SK-N-SH (cell line): ENCODE data around the gene SEPTIN12. TPM values are rescaled to one million over a fixed set of nuclear protein-coding genes. Genes with fewer than 3 reads are reported as not detected.

ENCODE experiments used
- CTCF ChIA-PET: fragments of 300-600, 350-600 bp; formaldehyde crosslinking; extraction: SDS; loops from one replicate; lab custom pipeline; 2021; lab: Yijun Ruan, JAX
- POLR2A ChIA-PET: fragments of 350-600 bp; sonication (Branson Sonifier 250); formaldehyde crosslinking; extraction: SDS; loops from one replicate; lab custom pipeline; 2020; ENCODE audit warnings: antibody characterized with exemption, inconsistent platforms; lab: Yijun Ruan, JAX
- DNase-seq: peaks from one replicate; pipeline ENCODE4 v3.0.0; 2012
- H2AFZ ChIP-seq: fragments of 200-600 bp; sonication (generic); 2 replicates; pipeline ENCODE4 v1.8.1; 2016; ENCODE audit warnings: antibody characterized with exemption, mild to moderate bottlenecking, low read depth
- H3F3A ChIP-seq: fragments of 200-600 bp; sonication (generic); replicated peaks from 2 replicates; pipeline ENCODE3; 2016; ENCODE audit warnings: antibody characterized with exemption, mild to moderate bottlenecking; ENCODE audit not compliant: insufficient read depth
- H3K27ac ChIP-seq, 2 experiments: fragments of 200-500 bp in 1 of 2; fragments of 200-600 bp in 1 of 2; sonication (Bioruptor generic) in 1 of 2; sonication (generic), shearing (Covaris generic) in 1 of 2; 2 replicates each; pipeline versions ENCODE4 v1.5.1 to v1.6.1; 2014 to 2016; ENCODE audit warnings: low read depth in 2 of 2, inconsistent platforms in 1 of 2, low read length in 1 of 2, mild to moderate bottlenecking in 1 of 2, mixed read lengths in 1 of 2
- H3K27me3 ChIP-seq: fragments of 200-600 bp; sonication (generic), shearing (Covaris generic); 2 replicates; pipeline ENCODE4 v1.6.1; 2016; ENCODE audit warnings: mixed run types; ENCODE audit not compliant: insufficient read depth
- H3K36me3 ChIP-seq, 2 experiments: fragments of 200-500 bp in 1 of 2; fragments of 200-600 bp in 1 of 2; sonication (Bioruptor generic) in 1 of 2; sonication (generic) in 1 of 2; replicated peaks in 1 of 2; 2 replicates each; pipeline versions ENCODE3 to v1.5.1; 2014 to 2016; ENCODE audit warnings: low read length in 1 of 2, mild to moderate bottlenecking in 1 of 2; ENCODE audit not compliant: insufficient read depth in 2 of 2, control insufficient read depth in 1 of 2
- H3K4me1 ChIP-seq, 2 experiments: fragments of 200-500 bp in 1 of 2; fragments of 200-600 bp in 1 of 2; sonication (Bioruptor generic) in 1 of 2; sonication (generic), shearing (Covaris generic) in 1 of 2; 2 replicates each; pipeline versions ENCODE4 v1.5.1 to v1.6.1; 2014 to 2016; ENCODE audit warnings: low read depth in 1 of 2, low read length in 1 of 2, mixed run types in 1 of 2; ENCODE audit not compliant: insufficient read depth in 2 of 2, control insufficient read depth in 1 of 2
- H3K4me2 ChIP-seq: fragments of 200-600 bp; sonication (generic), shearing (Covaris generic); 2 replicates; pipeline ENCODE4 v1.6.1; 2017; ENCODE audit warnings: mixed run types
- H3K4me3 ChIP-seq, 2 experiments: fragments of 200-500 bp in 1 of 2; fragments of 200-600 bp in 1 of 2; sonication (Bioruptor generic) in 1 of 2; sonication (generic), shearing (Covaris generic) in 1 of 2; 2 replicates each; pipeline versions ENCODE4 v1.5.1 to v1.8.1; 2014 to 2016; ENCODE audit warnings: low read depth in 2 of 2, inconsistent platforms in 1 of 2, low read length in 1 of 2, mild to moderate bottlenecking in 1 of 2, mixed read lengths in 1 of 2, moderate library complexity in 1 of 2
- H3K79me2 ChIP-seq: fragments of 200-600 bp; sonication (generic); 2 replicates; pipeline ENCODE4 v1.8.1; 2017; ENCODE audit warnings: mild to moderate bottlenecking; ENCODE audit not compliant: insufficient read depth
- H3K9ac ChIP-seq: fragments of 200-600 bp; sonication (generic); 2 replicates; pipeline ENCODE4 v1.6.1; 2017; ENCODE audit warnings: mixed run types
- H3K9me2 ChIP-seq: fragments of 200-600 bp; sonication (generic); 2 replicates; pipeline ENCODE4 v1.6.1; 2017; ENCODE audit warnings: mixed run types
- H3K9me3 ChIP-seq: fragments of 200-600 bp; sonication (generic); 2 replicates; pipeline ENCODE4 v1.6.1; 2017; ENCODE audit warnings: mixed run types, mild to moderate bottlenecking, moderate library complexity
- H4K20me1 ChIP-seq: fragments of 200-600 bp; sonication (generic); 2 replicates; pipeline ENCODE4 v1.6.1; 2017; ENCODE audit warnings: mild to moderate bottlenecking, mixed run types; ENCODE audit not compliant: insufficient read depth
- ELF1 ChIP-seq: IDR thresholded peaks from 2 replicates; pipeline ENCODE4 v1.4.0; 2012
- EZH2phosphoT487 ChIP-seq: fragments of 200-600 bp; sonication (generic); IDR thresholded peaks from 2 replicates; pipeline ENCODE4 v1.6.1; 2017; ENCODE audit warnings: low read depth, mixed run types, mild to moderate bottlenecking, antibody characterized with exemption, moderate library complexity, borderline replicate concordance
- FOSL2 ChIP-seq: IDR thresholded peaks from 2 replicates; pipeline ENCODE4 v1.4.0; 2012; ENCODE audit warnings: low read depth, mild to moderate bottlenecking, moderate library complexity, borderline replicate concordance
- NFIC ChIP-seq: IDR thresholded peaks from 2 replicates; pipeline ENCODE4 v1.4.0; 2012; ENCODE audit warnings: borderline replicate concordance
- RAD21 ChIP-seq: IDR thresholded peaks from 2 replicates; pipeline ENCODE4 v1.6.1; 2012; ENCODE audit warnings: mild to moderate bottlenecking, low read length
- SIN3A ChIP-seq: IDR thresholded peaks from 2 replicates; pipeline ENCODE4 v1.6.1; 2012; ENCODE audit warnings: low read depth, mild to moderate bottlenecking, low read length, moderate library complexity, borderline replicate concordance
- TAF1 ChIP-seq: IDR thresholded peaks from 2 replicates; pipeline ENCODE4 v1.6.1; 2012; ENCODE audit warnings: low read depth, mild to moderate bottlenecking, low read length, moderate library complexity, borderline replicate concordance
- TEAD4 ChIP-seq: IDR thresholded peaks from 2 replicates; pipeline ENCODE4 v1.4.0; 2012; ENCODE audit warnings: mild to moderate bottlenecking, borderline replicate concordance; ENCODE audit not compliant: insufficient read depth
- WGBS: methylation state at CpG from one replicate; pipeline ENCODE4 v1.1.6; 2017; ENCODE audit warnings: low lambda C conversion rate; 5-methylcytosine and 5-hydroxymethylcytosine counted together
- polyA plus RNA-seq, 3 experiments: library from polyadenylated mRNA; depleted of rRNA; stranded (reverse); fragments of >200 nt; gene quantifications; 2 replicates each; pipeline ENCODE4 v1.2.3, GENCODE V29; 2012
- TF ChIP-seq, protein P1 (sequence below): IDR thresholded peaks from 2 replicates; pipeline ENCODE4 v1.4.0; 2012; ENCODE audit warnings: low read depth
- TF ChIP-seq, protein P2 (sequence below): IDR thresholded peaks from 2 replicates; pipeline ENCODE4 v1.4.0; 2012; ENCODE audit warnings: low read depth, borderline replicate concordance
- TF ChIP-seq, protein P3 (sequence below): fragments of 200-600 bp; sonication (generic); IDR thresholded peaks from 2 replicates; pipeline ENCODE4 v1.6.1; 2017; ENCODE audit warnings: antibody characterized with exemption, mild to moderate bottlenecking, moderate library complexity
- TF ChIP-seq, protein P4 (sequence below): IDR thresholded peaks from 2 replicates; pipeline ENCODE4 v1.6.1; 2012; ENCODE audit warnings: mild to moderate bottlenecking, low read depth, low read length, moderate library complexity

Gene SEPTIN12
- polyA plus RNA-seq, 1 of the 3 experiments (the other 2 are of a cell fraction) = 0.07 TPM

DNA sequence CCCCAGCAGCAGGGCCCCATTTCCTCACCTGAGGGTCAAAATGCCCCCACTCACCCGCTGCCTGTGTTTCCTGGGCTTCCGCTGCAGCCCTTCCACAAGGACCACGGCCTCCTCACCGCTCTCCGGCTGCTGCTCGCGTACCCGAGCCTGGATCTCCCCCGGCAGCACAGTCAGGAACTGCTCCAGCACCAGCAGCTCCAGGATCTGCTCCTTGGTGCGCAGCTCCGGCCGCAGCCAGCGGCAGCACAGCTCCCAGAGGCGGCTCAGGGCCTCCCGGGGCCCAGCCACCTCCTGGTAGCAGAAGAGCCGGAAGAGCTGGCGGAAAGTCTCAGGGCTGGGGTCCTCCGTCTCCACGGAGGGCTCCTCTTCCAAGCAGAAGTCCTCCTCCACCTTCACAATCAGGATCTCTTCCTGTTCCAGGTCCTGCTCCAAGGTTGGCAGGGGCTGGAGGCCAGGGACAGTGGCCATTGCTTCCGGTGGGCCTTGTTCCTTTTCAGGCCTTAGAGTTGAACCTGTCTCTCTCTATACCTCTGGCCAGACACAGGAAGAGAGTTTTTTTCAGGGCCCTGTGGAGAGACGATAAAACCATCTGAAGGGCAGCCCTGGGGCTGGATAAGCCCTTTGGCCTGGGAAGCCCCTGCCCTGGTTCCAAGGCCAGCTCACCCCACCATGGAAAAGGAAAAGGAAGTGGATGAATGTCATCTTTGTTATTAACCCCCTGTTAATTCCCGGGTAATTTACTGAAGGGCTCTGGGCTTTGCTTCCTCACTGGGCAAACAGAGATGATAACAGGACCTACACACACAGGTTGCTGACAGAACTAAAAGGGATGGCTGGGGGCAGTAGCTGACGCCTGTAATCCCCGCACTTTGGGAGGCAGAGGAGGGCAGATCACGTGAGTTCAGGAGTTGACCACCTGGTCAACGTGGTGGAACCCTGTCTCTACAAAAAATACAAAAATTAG lies 22.4 kb downstream of the SEPTIN12 start:
- no peaks in the 10 kb centered on the region for H4K20me1 ChIP-seq
- DNase-seq = no peak
- peak overlapping the region; percentile 71 to 94 for H3K4me3 ChIP-seq
- peak overlapping the region in 1 of 2 experiments; percentile 61; a peak in 1 of 4 replicates for H3K27ac ChIP-seq
- CTCF ChIA-PET = no interaction called here
- POLR2A ChIA-PET = interaction anchor here (1.3 kb wide), 1 partner anchor 10 kb away, joined by 4 read pairs; no protein-coding TSS in a partner anchor
- peaks cover 40% of the 10 kb centered on the region for H3K79me2 ChIP-seq
- H3K4me1 ChIP-seq = peaks cover 5 to 18% of the 10 kb centered on the region in 2 experiments; a peak in 2 of 4 replicates
- H3K36me3 ChIP-seq = peaks cover 5 to 25% of the 10 kb centered on the region in 2 experiments
- peaks cover 6% of the 10 kb centered on the region for H3F3A ChIP-seq
- peak overlapping the region; percentile 97 for H3K9ac ChIP-seq
- H3K4me2 ChIP-seq = peak overlapping the region; percentile 84
- H3K27me3 ChIP-seq = no peaks in the 10 kb centered on the region
- WGBS = 69% methylated on average over 19 of the region's 26 CpGs
- no peaks in the 10 kb centered on the region for H3K9me2 ChIP-seq
- no peak overlapping the region for H2AFZ ChIP-seq
- TF ChIP-seq FOSL2 = no peak
- no peak for TF ChIP-seq NFIC
- H3K9me3 ChIP-seq = no peaks in the 10 kb centered on the region

DNA sequence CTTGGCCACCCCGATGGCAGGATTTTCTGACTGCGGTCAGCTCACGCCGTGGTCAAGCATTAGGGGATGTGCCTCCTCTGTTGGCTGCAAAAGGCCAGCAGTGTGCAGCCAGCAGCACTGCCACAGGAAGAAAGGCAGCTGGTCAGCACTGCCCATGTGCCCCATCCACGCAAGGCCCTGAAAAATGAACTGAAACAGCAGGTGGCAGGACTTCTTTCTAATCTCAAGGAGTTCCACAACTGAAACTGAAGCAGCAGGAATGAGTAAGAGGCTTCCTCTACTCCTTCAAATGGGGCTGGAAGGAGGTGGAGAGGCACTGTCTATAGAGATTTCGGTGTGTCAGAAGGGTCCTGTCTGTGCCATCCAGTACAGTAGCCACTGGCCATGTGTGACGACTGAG lies 24.4 kb downstream of the SEPTIN12 start:
- CTCF ChIA-PET = no interaction called here
- 94% methylated on average over 7 of the region's 7 CpGs for WGBS
- Histone ChIP-seq H3K27me3 (no peaks in the 10 kb centered on the region), H4K20me1 (no peaks in the 10 kb centered on the region), H3F3A (peaks cover 3% of the 10 kb centered on the region), H3K9me2 (no peaks in the 10 kb centered on the region), H3K9ac (no peak overlapping the region), H3K36me3 (peaks cover 5 to 37% of the 10 kb centered on the region in 2 experiments), H3K79me2 (peaks cover 40% of the 10 kb centered on the region), H2AFZ (no peak overlapping the region), H3K27ac (no peak overlapping the region), H3K4me3 (no peak overlapping the region), H3K4me2 (no peak overlapping the region), H3K9me3 (no peaks in the 10 kb centered on the region), H3K4me1 (peaks cover 5 to 13% of the 10 kb centered on the region in 2 experiments; a peak in 2 of 4 replicates)
- no peak for DNase-seq
- POLR2A ChIA-PET = no interaction called here
- TF ChIP-seq NFIC (no peak), ELF1 (no peak), TAF1 (no peak), SIN3A (no peak), RAD21 (no peak), EZH2phosphoT487 (no peak), TEAD4 (no peak)
- TF ChIP-seq, protein P1, sequence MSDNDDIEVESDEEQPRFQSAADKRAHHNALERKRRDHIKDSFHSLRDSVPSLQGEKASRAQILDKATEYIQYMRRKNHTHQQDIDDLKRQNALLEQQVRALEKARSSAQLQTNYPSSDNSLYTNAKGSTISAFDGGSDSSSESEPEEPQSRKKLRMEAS = no peak
- TF ChIP-seq, protein P2, sequence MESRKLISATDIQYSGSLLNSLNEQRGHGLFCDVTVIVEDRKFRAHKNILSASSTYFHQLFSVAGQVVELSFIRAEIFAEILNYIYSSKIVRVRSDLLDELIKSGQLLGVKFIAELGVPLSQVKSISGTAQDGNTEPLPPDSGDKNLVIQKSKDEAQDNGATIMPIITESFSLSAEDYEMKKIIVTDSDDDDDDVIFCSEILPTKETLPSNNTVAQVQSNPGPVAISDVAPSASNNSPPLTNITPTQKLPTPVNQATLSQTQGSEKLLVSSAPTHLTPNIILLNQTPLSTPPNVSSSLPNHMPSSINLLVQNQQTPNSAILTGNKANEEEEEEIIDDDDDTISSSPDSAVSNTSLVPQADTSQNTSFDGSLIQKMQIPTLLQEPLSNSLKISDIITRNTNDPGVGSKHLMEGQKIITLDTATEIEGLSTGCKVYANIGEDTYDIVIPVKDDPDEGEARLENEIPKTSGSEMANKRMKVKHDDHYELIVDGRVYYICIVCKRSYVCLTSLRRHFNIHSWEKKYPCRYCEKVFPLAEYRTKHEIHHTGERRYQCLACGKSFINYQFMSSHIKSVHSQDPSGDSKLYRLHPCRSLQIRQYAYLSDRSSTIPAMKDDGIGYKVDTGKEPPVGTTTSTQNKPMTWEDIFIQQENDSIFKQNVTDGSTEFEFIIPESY = no peak
- TF ChIP-seq, protein P3, sequence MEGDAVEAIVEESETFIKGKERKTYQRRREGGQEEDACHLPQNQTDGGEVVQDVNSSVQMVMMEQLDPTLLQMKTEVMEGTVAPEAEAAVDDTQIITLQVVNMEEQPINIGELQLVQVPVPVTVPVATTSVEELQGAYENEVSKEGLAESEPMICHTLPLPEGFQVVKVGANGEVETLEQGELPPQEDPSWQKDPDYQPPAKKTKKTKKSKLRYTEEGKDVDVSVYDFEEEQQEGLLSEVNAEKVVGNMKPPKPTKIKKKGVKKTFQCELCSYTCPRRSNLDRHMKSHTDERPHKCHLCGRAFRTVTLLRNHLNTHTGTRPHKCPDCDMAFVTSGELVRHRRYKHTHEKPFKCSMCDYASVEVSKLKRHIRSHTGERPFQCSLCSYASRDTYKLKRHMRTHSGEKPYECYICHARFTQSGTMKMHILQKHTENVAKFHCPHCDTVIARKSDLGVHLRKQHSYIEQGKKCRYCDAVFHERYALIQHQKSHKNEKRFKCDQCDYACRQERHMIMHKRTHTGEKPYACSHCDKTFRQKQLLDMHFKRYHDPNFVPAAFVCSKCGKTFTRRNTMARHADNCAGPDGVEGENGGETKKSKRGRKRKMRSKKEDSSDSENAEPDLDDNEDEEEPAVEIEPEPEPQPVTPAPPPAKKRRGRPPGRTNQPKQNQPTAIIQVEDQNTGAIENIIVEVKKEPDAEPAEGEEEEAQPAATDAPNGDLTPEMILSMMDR = no peak
- TF ChIP-seq, protein P4, sequence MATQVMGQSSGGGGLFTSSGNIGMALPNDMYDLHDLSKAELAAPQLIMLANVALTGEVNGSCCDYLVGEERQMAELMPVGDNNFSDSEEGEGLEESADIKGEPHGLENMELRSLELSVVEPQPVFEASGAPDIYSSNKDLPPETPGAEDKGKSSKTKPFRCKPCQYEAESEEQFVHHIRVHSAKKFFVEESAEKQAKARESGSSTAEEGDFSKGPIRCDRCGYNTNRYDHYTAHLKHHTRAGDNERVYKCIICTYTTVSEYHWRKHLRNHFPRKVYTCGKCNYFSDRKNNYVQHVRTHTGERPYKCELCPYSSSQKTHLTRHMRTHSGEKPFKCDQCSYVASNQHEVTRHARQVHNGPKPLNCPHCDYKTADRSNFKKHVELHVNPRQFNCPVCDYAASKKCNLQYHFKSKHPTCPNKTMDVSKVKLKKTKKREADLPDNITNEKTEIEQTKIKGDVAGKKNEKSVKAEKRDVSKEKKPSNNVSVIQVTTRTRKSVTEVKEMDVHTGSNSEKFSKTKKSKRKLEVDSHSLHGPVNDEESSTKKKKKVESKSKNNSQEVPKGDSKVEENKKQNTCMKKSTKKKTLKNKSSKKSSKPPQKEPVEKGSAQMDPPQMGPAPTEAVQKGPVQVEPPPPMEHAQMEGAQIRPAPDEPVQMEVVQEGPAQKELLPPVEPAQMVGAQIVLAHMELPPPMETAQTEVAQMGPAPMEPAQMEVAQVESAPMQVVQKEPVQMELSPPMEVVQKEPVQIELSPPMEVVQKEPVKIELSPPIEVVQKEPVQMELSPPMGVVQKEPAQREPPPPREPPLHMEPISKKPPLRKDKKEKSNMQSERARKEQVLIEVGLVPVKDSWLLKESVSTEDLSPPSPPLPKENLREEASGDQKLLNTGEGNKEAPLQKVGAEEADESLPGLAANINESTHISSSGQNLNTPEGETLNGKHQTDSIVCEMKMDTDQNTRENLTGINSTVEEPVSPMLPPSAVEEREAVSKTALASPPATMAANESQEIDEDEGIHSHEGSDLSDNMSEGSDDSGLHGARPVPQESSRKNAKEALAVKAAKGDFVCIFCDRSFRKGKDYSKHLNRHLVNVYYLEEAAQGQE = no peak
